Upper lobe of right lung (tissue), 1 donor: ENCODE results near the gene AGBL1. TPM values are rescaled to one million over a fixed set of nuclear protein-coding genes. Genes with fewer than 3 reads are reported as not detected.

Experiments used
- ATAC-seq: fragments of 200-7000 bp; cut with Tn5 transposase; one replicate; pipeline ENCODE4 v1.9.1; 2020; ENCODE audit warnings: mild to moderate bottlenecking, moderate library complexity
- DNase-seq: peaks from one replicate; pipeline ENCODE4 v3.0.0-alpha.2; 2020
- H3K27ac ChIP-seq: fragments of 200-600 bp; one replicate; pipeline ENCODE4 v1.8.0; 2022
- H3K27me3 ChIP-seq: fragments of 200-600 bp; one replicate; pipeline ENCODE4 v1.8.0; 2022; ENCODE audit warnings: mild to moderate bottlenecking
- H3K36me3 ChIP-seq: fragments of 200-600 bp; one replicate; pipeline ENCODE4 v1.8.0; 2022
- H3K4me1 ChIP-seq: fragments of 200-600 bp; one replicate; pipeline ENCODE4 v1.8.0; 2022
- H3K4me3 ChIP-seq: fragments of 200-600 bp; one replicate; pipeline ENCODE4 v1.8.0; 2022; ENCODE audit warnings: mild to moderate bottlenecking
- H3K9me3 ChIP-seq: fragments of 200-600 bp; one replicate; pipeline ENCODE4 v1.8.0; 2022
- intact Hi-C: fragments of 100-400 bp; cut with DNase I; formaldehyde crosslinking; loops from one replicate; pipeline ENCODE4 v1.11.0; 2022
- total RNA-seq: library from RNA; stranded (reverse); fragmentation: NEBNext Ultra II Directional; extraction: Animal tissue kit (Norgen Biotek cat#: 25700); gene quantifications from one replicate; pipeline ENCODE4 v1.2.1, GENCODE V29; 2021
- TF ChIP-seq, protein P1 (sequence below): fragments of 200-600 bp; IDR thresholded peaks from one replicate; pipeline ENCODE4 v1.8.0; 2022; ENCODE audit warnings: antibody characterized with exemption
- donor health status: DM: no; HTN: yes; CAD: no; lungs with severe emphysema.

AGBL1 gene
- total RNA-seq, 1 donor from 2014 or later: 6.5 TPM

DNA sequence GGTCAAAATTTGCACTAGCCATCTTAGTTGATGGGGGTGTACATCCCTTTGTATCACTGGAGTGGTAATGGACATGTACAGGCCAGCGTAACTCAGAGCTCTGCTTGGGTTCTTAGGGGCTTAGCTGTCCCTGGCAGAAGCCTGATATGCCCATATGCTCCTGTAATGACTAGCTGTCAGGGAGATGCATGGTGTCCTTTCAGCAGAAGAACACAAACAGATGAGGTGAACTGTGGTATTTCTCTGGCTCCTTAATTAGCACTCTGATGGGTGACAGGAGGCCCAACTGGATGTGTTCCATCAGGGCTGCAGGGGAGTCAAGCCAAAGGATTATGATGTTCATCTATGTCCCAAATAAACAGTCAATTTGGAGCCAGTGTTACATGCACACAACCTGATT lies 774.5 kb downstream of the AGBL1 start:
- Histone ChIP-seq H3K4me1 (no peaks in the 10 kb centered on the region), H3K27ac (no peak overlapping the region), H3K9me3 (no peaks in the 10 kb centered on the region), H3K27me3 (no peaks in the 10 kb centered on the region), H3K36me3 (no peaks in the 10 kb centered on the region), H3K4me3 (no peak overlapping the region)
- no peak for ATAC-seq
- TF ChIP-seq, protein P1, sequence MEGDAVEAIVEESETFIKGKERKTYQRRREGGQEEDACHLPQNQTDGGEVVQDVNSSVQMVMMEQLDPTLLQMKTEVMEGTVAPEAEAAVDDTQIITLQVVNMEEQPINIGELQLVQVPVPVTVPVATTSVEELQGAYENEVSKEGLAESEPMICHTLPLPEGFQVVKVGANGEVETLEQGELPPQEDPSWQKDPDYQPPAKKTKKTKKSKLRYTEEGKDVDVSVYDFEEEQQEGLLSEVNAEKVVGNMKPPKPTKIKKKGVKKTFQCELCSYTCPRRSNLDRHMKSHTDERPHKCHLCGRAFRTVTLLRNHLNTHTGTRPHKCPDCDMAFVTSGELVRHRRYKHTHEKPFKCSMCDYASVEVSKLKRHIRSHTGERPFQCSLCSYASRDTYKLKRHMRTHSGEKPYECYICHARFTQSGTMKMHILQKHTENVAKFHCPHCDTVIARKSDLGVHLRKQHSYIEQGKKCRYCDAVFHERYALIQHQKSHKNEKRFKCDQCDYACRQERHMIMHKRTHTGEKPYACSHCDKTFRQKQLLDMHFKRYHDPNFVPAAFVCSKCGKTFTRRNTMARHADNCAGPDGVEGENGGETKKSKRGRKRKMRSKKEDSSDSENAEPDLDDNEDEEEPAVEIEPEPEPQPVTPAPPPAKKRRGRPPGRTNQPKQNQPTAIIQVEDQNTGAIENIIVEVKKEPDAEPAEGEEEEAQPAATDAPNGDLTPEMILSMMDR: no peak
- intact Hi-C loops: no loop called here
- DNase-seq: no peak

GRCh38 chr15:86855307-86856291 lies 775.9 kb downstream of the AGBL1 start:
- H3K9me3 ChIP-seq: no peaks in the 10 kb centered on the region
- TF ChIP-seq, protein P1: no peak
- H3K27ac ChIP-seq: no peak overlapping the region
- ATAC-seq (no peak), DNase-seq (no peak)
- H3K4me3 ChIP-seq: no peak overlapping the region
- H3K36me3 ChIP-seq: no peaks in the 10 kb centered on the region
- H3K4me1 ChIP-seq: no peaks in the 10 kb centered on the region
- intact Hi-C loops: no loop called here
- no peaks in the 10 kb centered on the region for H3K27me3 ChIP-seq

DNA sequence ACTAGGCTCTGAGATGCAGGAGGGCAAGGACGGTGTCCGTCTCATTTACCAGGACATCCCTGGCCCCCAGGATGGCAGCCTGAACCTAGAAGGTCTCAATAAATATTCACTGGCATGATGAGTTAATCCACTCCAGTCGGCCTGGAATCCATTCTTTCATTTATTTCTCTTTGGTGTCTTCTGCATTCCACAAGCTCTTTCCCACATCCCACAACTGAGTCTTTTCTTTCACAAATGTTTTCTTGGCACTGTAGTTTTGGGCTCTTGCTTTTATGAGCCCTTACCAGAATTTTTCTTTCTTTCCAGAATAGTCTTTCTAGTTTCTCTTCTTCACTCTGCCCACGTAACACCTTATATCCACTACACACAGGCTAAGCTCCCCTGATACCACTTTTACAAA lies 778.0 kb downstream of the AGBL1 start:
- TF ChIP-seq, protein P1: no peak
- ATAC-seq: no peak
- H3K27ac ChIP-seq: no peak overlapping the region

GRCh38 chr15:86863226-86863915 lies 783.7 kb downstream of the AGBL1 start:
- Histone ChIP-seq H3K27me3 (no peaks in the 10 kb centered on the region), H3K4me1 (no peaks in the 10 kb centered on the region), H3K27ac (no peak overlapping the region), H3K9me3 (no peaks in the 10 kb centered on the region), H3K36me3 (no peaks in the 10 kb centered on the region), H3K4me3 (no peak overlapping the region)
- TF ChIP-seq, protein P1: no peak
- ATAC-seq: no peak
- intact Hi-C loops: no loop called here
- no peak for DNase-seq

More for the DNA sequence above, 778.0 kb downstream of the AGBL1 start:
- no peaks in the 10 kb centered on the region for H3K9me3 ChIP-seq
- no peaks in the 10 kb centered on the region for H3K4me1 ChIP-seq
- no peak for DNase-seq
- H3K36me3 ChIP-seq: no peaks in the 10 kb centered on the region
- intact Hi-C loops: no loop called here
- H3K27me3 ChIP-seq: no peaks in the 10 kb centered on the region
- H3K4me3 ChIP-seq: no peak overlapping the region

- intact Hi-C loops: no loop called here
- H3K4me1 ChIP-seq: no peaks in the 10 kb centered on the region
- no peaks in the 10 kb centered on the region for H3K9me3 ChIP-seq
- no peaks in the 10 kb centered on the region for H3K27me3 ChIP-seq
- H3K27ac ChIP-seq: no peak overlapping the region
- no peak for ATAC-seq
- DNase-seq: no peak
- no peaks in the 10 kb centered on the region for H3K36me3 ChIP-seq
- no peak overlapping the region for H3K4me3 ChIP-seq
- TF ChIP-seq, protein P1: no peak
These were observed 786.2 kb downstream of the AGBL1 start for GRCh38 chr15:86865920-86866319.
